Aorta (tissue), 4 donors: Measurements from ENCODE around the gene FAM124B. TPM values are rescaled to one million over a fixed set of nuclear protein-coding genes. Genes with fewer than 3 reads are reported as not detected.

Experiments
- polyA plus RNA-seq, 2 donors: library from polyadenylated mRNA; stranded (reverse); fragments of 200-250 nt; gene quantifications; one replicate each; pipeline ENCODE4 v1.2.3, GENCODE V29; 2013
- total RNA-seq, 2 donors: library from RNA; stranded (reverse); fragmentation: NEBNext Ultra II Directional; extraction: Animal tissue kit (Norgen Biotek cat#: 25700); gene quantifications; one replicate each; pipeline ENCODE4 v1.2.1, GENCODE V29; 2021
- donor health status: healthy with polysubstance abuse.
- donor health status: Bipolar disorder and iron deficiency.
- donor health status: DM: no; HTN: no; CAD: no.
- donor health status: DM: yes; HTN: yes; CAD: no.

Gene FAM124B
- total and polyA plus RNA-seq, 4 donors, result 2.4 to 4.8 TPM; not detected in 2

Other genes starting within 250 kb of the FAM124B start
- 10 to 100 TPM; 65.1 to 72.4 TPM for gene CUL3, start 183.3 kb upstream of the FAM124B start, total RNA-seq
- gene CUL3, start 183.3 kb upstream of the FAM124B start, polyA plus RNA-seq, result 10 to 100 TPM; 33.6 to 53.3 TPM